GM10248 (cell line): ENCODE data around the gene CACNA1H.

Experiments
- CTCF ChIA-PET: fragments of 300-600 bp; sonication (Branson Sonifier 250); formaldehyde crosslinking; extraction: SDS; loops from one replicate; lab custom pipeline; 2021; ENCODE audit warnings: antibody characterized with exemption; lab: Yijun Ruan, JAX
- POLR2A ChIA-PET: fragments of 350-650 bp; sonication (Branson Sonifier 250); formaldehyde crosslinking; extraction: SDS; loops from one replicate; lab custom pipeline; 2020; ENCODE audit warnings: antibody characterized with exemption; lab: Yijun Ruan, JAX
- DNase-seq: peaks from one replicate; pipeline ENCODE4 v3.0.0; 2012; ENCODE audit errors: extremely low spot score
- TF ChIP-seq, protein P1 (sequence below): IDR thresholded peaks from 2 replicates; pipeline ENCODE4 v1.5.1; 2012; ENCODE audit warnings: mild to moderate bottlenecking, low read depth; ENCODE audit errors: extremely low read depth, missing control alignments, control extremely low read depth

The CACNA1H gene

GRCh38 chr16:1117176-1117900, 35.6 kb upstream of the CACNA1H start:
- TF ChIP-seq, protein P1, sequence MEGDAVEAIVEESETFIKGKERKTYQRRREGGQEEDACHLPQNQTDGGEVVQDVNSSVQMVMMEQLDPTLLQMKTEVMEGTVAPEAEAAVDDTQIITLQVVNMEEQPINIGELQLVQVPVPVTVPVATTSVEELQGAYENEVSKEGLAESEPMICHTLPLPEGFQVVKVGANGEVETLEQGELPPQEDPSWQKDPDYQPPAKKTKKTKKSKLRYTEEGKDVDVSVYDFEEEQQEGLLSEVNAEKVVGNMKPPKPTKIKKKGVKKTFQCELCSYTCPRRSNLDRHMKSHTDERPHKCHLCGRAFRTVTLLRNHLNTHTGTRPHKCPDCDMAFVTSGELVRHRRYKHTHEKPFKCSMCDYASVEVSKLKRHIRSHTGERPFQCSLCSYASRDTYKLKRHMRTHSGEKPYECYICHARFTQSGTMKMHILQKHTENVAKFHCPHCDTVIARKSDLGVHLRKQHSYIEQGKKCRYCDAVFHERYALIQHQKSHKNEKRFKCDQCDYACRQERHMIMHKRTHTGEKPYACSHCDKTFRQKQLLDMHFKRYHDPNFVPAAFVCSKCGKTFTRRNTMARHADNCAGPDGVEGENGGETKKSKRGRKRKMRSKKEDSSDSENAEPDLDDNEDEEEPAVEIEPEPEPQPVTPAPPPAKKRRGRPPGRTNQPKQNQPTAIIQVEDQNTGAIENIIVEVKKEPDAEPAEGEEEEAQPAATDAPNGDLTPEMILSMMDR, result no peak
- CTCF ChIA-PET, result no interaction called here
- POLR2A ChIA-PET, result no interaction called here
- DNase-seq, result no peak

- ChIA-PET CTCF (no interaction called here), POLR2A (no interaction called here)
- TF ChIP-seq, protein P1, result no peak
- no peak for DNase-seq
Measured at GRCh38 chr16:1117926-1118325, 35.0 kb upstream of the CACNA1H start.

DNA sequence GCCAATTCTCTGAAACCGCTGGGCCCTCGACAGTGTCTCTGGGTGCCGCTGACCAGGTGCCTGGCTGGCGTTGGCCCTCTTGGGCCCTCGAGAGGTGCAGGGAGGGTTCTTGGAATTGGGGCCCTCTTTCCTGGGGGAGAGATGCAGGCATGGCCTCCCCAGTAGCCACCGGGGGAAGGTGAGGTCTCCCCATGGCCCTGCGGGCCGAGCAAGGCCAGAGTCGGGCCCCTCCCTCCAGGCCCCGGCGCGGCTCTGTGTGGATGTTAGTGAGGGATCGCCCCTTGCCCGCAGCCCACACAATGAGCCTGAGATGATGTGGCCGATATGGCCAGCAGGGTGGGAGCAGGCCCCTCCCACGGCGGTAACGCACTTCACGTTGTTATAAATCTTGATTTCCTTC, 33.8 kb upstream of the CACNA1H start:
- POLR2A ChIA-PET, result no interaction called here
- CTCF ChIA-PET, result interaction anchor here (1.0 kb wide), 1 partner anchor 16 kb away, joined by 3 read pairs; no protein-coding TSS in a partner anchor
- TF ChIP-seq, protein P1, result no peak
- no peak for DNase-seq

DNA sequence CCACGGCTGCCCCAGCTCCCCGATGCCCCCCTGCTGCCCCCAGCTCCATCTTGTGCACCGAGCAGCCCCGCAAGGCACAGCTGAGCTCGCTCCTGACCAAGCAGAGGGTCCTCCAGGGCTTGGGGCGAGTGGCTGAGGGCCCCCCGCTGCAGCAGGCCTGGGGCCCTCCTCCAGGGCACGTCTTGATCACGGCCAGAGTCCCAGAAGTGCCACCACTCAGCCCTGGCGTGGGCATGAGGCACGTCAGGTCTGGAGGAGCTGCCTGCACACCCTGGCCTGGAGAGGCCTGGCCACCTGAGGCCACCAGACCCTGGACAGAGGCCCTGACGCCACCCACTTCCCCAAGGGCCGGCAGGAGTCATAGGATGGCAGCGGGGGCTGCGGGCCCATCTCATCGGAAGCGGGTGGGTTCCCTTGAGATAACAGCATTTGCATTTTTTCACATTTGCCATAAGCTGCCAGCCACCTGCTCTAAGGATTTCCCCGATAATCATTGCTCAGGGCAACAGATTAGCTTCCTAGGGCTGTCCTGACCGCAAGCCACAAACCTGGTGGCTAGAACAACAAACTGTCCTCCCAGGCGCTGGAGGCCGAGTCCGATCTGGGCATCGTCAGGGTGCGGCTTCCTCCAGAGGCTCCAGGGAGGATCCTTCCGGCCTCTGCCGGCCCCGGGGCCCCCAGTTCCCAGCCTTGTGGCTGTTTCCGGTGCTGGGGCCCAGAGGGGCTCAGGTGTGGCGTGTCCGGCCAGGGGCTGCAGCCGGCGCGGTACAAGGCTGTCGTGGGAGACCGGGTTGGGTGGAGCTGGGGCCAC, 32.9 kb upstream of the CACNA1H start:
- TF ChIP-seq, protein P1, result no peak
- ChIA-PET CTCF (interaction anchor here (1.0 kb wide), 1 partner anchor 17 kb away, joined by 3 read pairs; no protein-coding TSS in a partner anchor), POLR2A (no interaction called here)
- DNase-seq, result no peak

- CTCF ChIA-PET, result no interaction called here
- TF ChIP-seq, protein P1, result no peak
- no peak for DNase-seq
- POLR2A ChIA-PET, result no interaction called here
Measured at GRCh38 chr16:1120577-1120941, 32.3 kb upstream of the CACNA1H start.

DNA sequence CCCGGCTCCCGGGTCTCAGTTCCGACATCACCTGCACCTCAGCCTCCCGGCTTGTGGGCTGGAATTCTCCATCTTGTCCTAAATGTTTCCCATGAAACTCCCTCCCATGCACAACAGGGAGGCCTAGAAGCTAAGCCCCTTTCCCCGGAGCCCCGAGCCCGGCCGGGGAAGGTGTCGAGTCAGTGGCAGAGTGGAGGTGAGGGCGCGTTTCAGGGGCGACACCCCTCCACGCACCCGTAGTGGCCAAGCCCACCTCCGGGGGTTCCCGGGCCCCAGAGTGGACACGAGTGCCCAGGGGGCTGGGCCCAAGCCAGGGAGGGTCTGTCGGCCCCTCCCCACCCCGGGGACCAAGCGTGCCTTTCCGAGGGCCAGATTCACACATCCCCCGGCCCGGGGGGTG, 31.9 kb upstream of the CACNA1H start:
- POLR2A ChIA-PET, result no interaction called here
- no peak for DNase-seq
- CTCF ChIA-PET, result no interaction called here
- TF ChIP-seq, protein P1, result no peak
